HCT116 (cell line): ENCODE measurements around the gene UQCRHL. TPM values are rescaled to one million over a fixed set of nuclear protein-coding genes. Genes with fewer than 3 reads are reported as not detected.
"Not testable (repeated sequence)": the region's sequence is repeated elsewhere in the genome, so short reads cannot be mapped to it uniquely, and the experiment has no call there.

Experiments used
- ATAC-seq: fragments of 200-7000 bp; cut with Tn5 transposase; 2 replicates; pipeline ENCODE4 v1.9.1; 2020; ENCODE audit warnings: mild to moderate bottlenecking, moderate library complexity
- Bru-seq: library from RNA; stranded (reverse); fragments of 400-500 nt; gene quantifications from one replicate; lab custom pipeline; 2021; lab: Mats Ljungman, UMichigan
- BruChase-seq, 2 experiments: library from RNA; stranded (reverse); fragments of 400-500 nt; gene quantifications; one replicate each; lab custom pipeline; 2021; lab: Mats Ljungman, UMichigan
- BruUV-seq: library from RNA; stranded (reverse); fragments of 400-500 nt; replicated peaks from 2 replicates; lab custom pipeline; 2021; lab: Mats Ljungman, UMichigan
- CTCF ChIA-PET: fragments of 300-600 bp; sonication (Branson Sonifier 250); formaldehyde crosslinking; loops from one replicate; lab custom pipeline; 2021; ENCODE audit warnings: antibody characterized with exemption; lab: Charles Lee
- POLR2A ChIA-PET: fragments of 300-600, 350-600 bp; sonication (Branson Sonifier 250); formaldehyde crosslinking; loops from one replicate; lab custom pipeline; 2021; ENCODE audit warnings: antibody characterized with exemption; lab: Charles Lee
- RAD21 ChIA-PET, 2 experiments: fragments of 300-600 bp; sonication (Branson Sonifier 250); formaldehyde crosslinking; loops; one replicate each; lab custom pipeline; 2023; ENCODE audit warnings: low total read pairs in 2 of 2; ENCODE audit not compliant: uncharacterized antibody in 2 of 2, unreplicated experiment in 2 of 2, low non-redundant PET in 1 of 2; lab: Charles Lee
- DNase-seq: peaks from one replicate; pipeline ENCODE4 v3.0.0-alpha.2; 2010; ENCODE audit warnings: low read depth, low spot score
- H2AFZ ChIP-seq: fragments of 200-600 bp; shearing (Covaris generic), sonication (generic); 2 replicates; pipeline ENCODE4 v1.6.1; 2017; ENCODE audit warnings: low read depth, mixed run types, mixed read lengths, antibody characterized with exemption, low read length; ENCODE audit not compliant: poor library complexity, severe bottlenecking
- H3K27ac ChIP-seq: 2 replicates; pipeline ENCODE4 v1.5.1; 2012; ENCODE audit warnings: low read depth, low read length
- H3K27me3 ChIP-seq: fragments of 200-600 bp; sonication (generic); 2 replicates; pipeline ENCODE4 v1.6.1; 2016; ENCODE audit warnings: mixed run types, low read length, mixed read lengths; ENCODE audit not compliant: insufficient read depth
- H3K36me3 ChIP-seq, 2 experiments: fragments of 200-500 bp in 1 of 2; fragments of 200-600 bp in 1 of 2; sonication (Bioruptor generic) in 1 of 2; sonication (generic) in 1 of 2; 2 replicates each; pipeline versions ENCODE4 v1.5.1 to v1.6.1; 2014 to 2016; ENCODE audit warnings: low read length in 2 of 2, inconsistent platforms in 1 of 2, mixed read lengths in 1 of 2, mixed run types in 1 of 2; ENCODE audit not compliant: insufficient read depth in 2 of 2, control insufficient read depth in 1 of 2
- H3K4me1 ChIP-seq, 2 experiments: fragments of 200-600 bp in 1 of 2; sonication (generic) in 1 of 2; 2 replicates each; pipeline versions ENCODE4 v1.5.1 to v1.6.1; 2012 to 2017; ENCODE audit warnings: low read length in 2 of 2, inconsistent platforms in 1 of 2, mild to moderate bottlenecking in 1 of 2, mixed read lengths in 1 of 2, mixed run types in 1 of 2, moderate library complexity in 1 of 2; ENCODE audit not compliant: insufficient read depth in 2 of 2, control insufficient read depth in 1 of 2
- H3K4me2 ChIP-seq: fragments of 200-600 bp; sonication (generic); 2 replicates; pipeline ENCODE4 v1.6.1; 2017; ENCODE audit warnings: mixed run types, low read length, mixed read lengths
- H3K4me3 ChIP-seq, 2 experiments: fragments of 200-600 bp in 1 of 2; sonication (generic) in 1 of 2; replicated peaks in 1 of 2; 2 replicates each; pipeline ENCODE4 v1.5.1; 2011 to 2016; ENCODE audit warnings: low read length in 2 of 2, control low read depth in 1 of 2, low read depth in 1 of 2, mild to moderate bottlenecking in 1 of 2, mixed read lengths in 1 of 2, mixed run types in 1 of 2
- H3K79me2 ChIP-seq: fragments of 200-600 bp; sonication (generic); 2 replicates; pipeline ENCODE4 v1.6.1; 2017; ENCODE audit warnings: mild to moderate bottlenecking, mixed run types, low read length, moderate library complexity, mixed read lengths; ENCODE audit not compliant: insufficient read depth
- H3K9ac ChIP-seq: fragments of 200-600 bp; sonication (generic); 2 replicates; pipeline ENCODE4 v1.6.1; 2016; ENCODE audit warnings: low read length, mixed read lengths
- H3K9me2 ChIP-seq: fragments of 200-600 bp; sonication (generic), shearing (Covaris generic); 2 replicates; pipeline ENCODE4 v1.6.1; 2017; ENCODE audit warnings: mixed run types, mild to moderate bottlenecking, moderate library complexity; ENCODE audit not compliant: insufficient read depth
- H3K9me3 ChIP-seq, 2 experiments: fragments of 200-500 bp in 1 of 2; fragments of 200-600 bp in 1 of 2; sonication (Bioruptor generic) in 1 of 2; sonication (generic) in 1 of 2; 2 replicates each; pipeline ENCODE4 v1.6.1; 2014 to 2017; ENCODE audit warnings: low read length in 2 of 2, mixed read lengths in 2 of 2, inconsistent platforms in 1 of 2, low read depth in 1 of 2, mild to moderate bottlenecking in 1 of 2, mixed run types in 1 of 2, moderate library complexity in 1 of 2; ENCODE audit not compliant: control insufficient read depth in 1 of 2, insufficient read depth in 1 of 2
- H4K20me1 ChIP-seq: fragments of 200-600 bp; sonication (generic), shearing (Covaris generic); 2 replicates; pipeline ENCODE4 v1.6.1; 2017; ENCODE audit warnings: mixed run types, mild to moderate bottlenecking, moderate library complexity; ENCODE audit not compliant: insufficient read depth
- CBX3 ChIP-seq: IDR thresholded peaks from 2 replicates; pipeline ENCODE4 v1.6.1; 2012; ENCODE audit warnings: low read depth
- EZH2phosphoT487 ChIP-seq: fragments of 200-600 bp; IDR thresholded peaks from 2 replicates; pipeline ENCODE4 v1.6.1; 2018; ENCODE audit warnings: antibody characterized with exemption, borderline replicate concordance
- RAD21 ChIP-seq: IDR thresholded peaks from 2 replicates; pipeline ENCODE4 v1.6.1; 2012; ENCODE audit warnings: low read depth, mild to moderate bottlenecking
- ZFX ChIP-seq: fragments of 450-650 bp; IDR thresholded peaks from 2 replicates; pipeline ENCODE4 v1.6.1; 2017
- intact Hi-C: fragments of 100-400 bp; cut with micrococcal nuclease; formaldehyde crosslinking; loops from 2 replicates; pipeline ENCODE4 v1.10.0; 2022
- long read RNA-seq: library from polyadenylated mRNA; unstranded; transcript quantifications from one replicate; pipeline ENCODE4 v2.0.0, GENCODE V29; 2021; ENCODE audit not compliant: unreplicated experiment
- polyA plus RNA-seq: library from polyadenylated mRNA; unstranded; fragments of >200 nt; gene quantifications from 2 replicates; pipeline ENCODE4 v1.2.1, GENCODE V29; 2012; ENCODE audit warnings: missing spikeins
- total RNA-seq: library from RNA; stranded (reverse); gene quantifications from one replicate; pipeline ENCODE4 v1.2.1, GENCODE V29; 2021; ENCODE audit not compliant: unreplicated experiment

Gene UQCRHL
- total RNA-seq (2.5 TPM), Bru-seq, nascent RNA (percentile 24 among the genes with signal in this experiment), BruChase-seq, experiment 1, labeled RNA remaining after a 6-hour chase (percentile 43 among the genes with signal in this experiment), BruChase-seq, experiment 2, labeled RNA remaining after a 2-hour chase (percentile 37 among the genes with signal in this experiment)
- 4.8 and 7.1 TPM in 2 replicates for polyA plus RNA-seq
- long read RNA-seq: 0 reads

GRCh38 chr1:15807549-15807948 is at the start of gene UQCRHL:
Gene UQCRHL (minus strand): TSS chr1:15807649. CDS start chr1:15807649, 0 bp downstream.
- intact Hi-C loops, RAD21 ChIA-PET, H2AFZ ChIP-seq, H3K4me2 ChIP-seq, H3K27me3 ChIP-seq, H3K9ac ChIP-seq, H4K20me1 ChIP-seq, H3K27ac ChIP-seq, H3K36me3 ChIP-seq, H3K79me2 ChIP-seq, H3K4me3 ChIP-seq, H3K9me3 ChIP-seq, BruUV-seq, DNase-seq, ATAC-seq, H3K9me2 ChIP-seq: not testable (repeated sequence)
- POLR2A ChIA-PET: interaction anchor here (1.3 kb wide), 1 partner anchor 26 kb away, joined by 3 read pairs; no protein-coding TSS in a partner anchor
- peaks cover 6 to 14% of the 10 kb centered on the region in 2 experiments; a peak in 3 of 4 replicates for H3K4me1 ChIP-seq
- CTCF ChIA-PET: interaction anchor here (1.4 kb wide), 1 partner anchor 8 kb away, joined by 6 read pairs; no protein-coding TSS in a partner anchor

GRCh38 chr1:15856888-15857287 is 49.4 kb upstream of the UQCRHL start:
- ATAC-seq (no peak), DNase-seq (no peak)
- no peaks in the 10 kb centered on the region for H3K36me3 ChIP-seq
- no peak overlapping the region for H3K9ac ChIP-seq
- no peak overlapping the region for H3K4me3 ChIP-seq
- no peak overlapping the region for H2AFZ ChIP-seq
- H3K9me3 ChIP-seq: no peaks in the 10 kb centered on the region
- peaks cover 14 to 22% of the 10 kb centered on the region in 2 experiments; a peak in 3 of 4 replicates for H3K4me1 ChIP-seq
- H3K4me2 ChIP-seq: no peak overlapping the region
- ChIA-PET CTCF (no interaction called here), POLR2A (no interaction called here), RAD21 (no interaction called here)
- intact Hi-C loops: no loop called here
- H3K79me2 ChIP-seq: peaks cover 98% of the 10 kb centered on the region
- H3K27me3 ChIP-seq: no peaks in the 10 kb centered on the region
- no peaks in the 10 kb centered on the region for H3K9me2 ChIP-seq
- no peak for TF ChIP-seq ZFX
- no peak for TF ChIP-seq EZH2phosphoT487
- TF ChIP-seq CBX3: no peak
- no peak for TF ChIP-seq RAD21
- H4K20me1 ChIP-seq: peaks cover 9% of the 10 kb centered on the region; the same call in 1 of the 2 replicates
- no TSS peak for BruUV-seq
- no peak overlapping the region for H3K27ac ChIP-seq
